HepG2 (cell line): ENCODE measurements around the gene WDR41. TPM values are rescaled to one million over a fixed set of nuclear protein-coding genes. Genes with fewer than 3 reads are reported as not detected.

Source experiments
- ATAC-seq: fragments of 200-7000 bp; cut with Tn5 transposase; 3 replicates; pipeline ENCODE4 v1.9.1; 2020; ENCODE audit warnings: mild to moderate bottlenecking, moderate library complexity
- BruUV-seq: library from RNA; stranded (reverse); fragments of 400-500 nt; replicated peaks from 2 replicates; lab custom pipeline; 2021; lab: Mats Ljungman, UMichigan
- CTCF ChIA-PET: fragments of 300-600 bp; formaldehyde crosslinking; extraction: SDS; loops from one replicate; lab custom pipeline; 2021; ENCODE audit warnings: low total read pairs, inconsistent platforms, low intra/inter-chr PET ratio; lab: Yijun Ruan, JAX
- POLR2A ChIA-PET: fragments of 350-600 bp; sonication (Branson Sonifier 250); formaldehyde crosslinking; loops from one replicate; lab custom pipeline; 2020; ENCODE audit warnings: antibody characterized with exemption, inconsistent platforms; lab: Yijun Ruan, JAX
- DNase-seq: peaks from one replicate; pipeline ENCODE4 v3.0.0-alpha.2; 2015; ENCODE audit warnings: low spot score
- FAIRE-seq: peaks from 3 replicates; lab custom pipeline; 2011; peaks lifted over from hg19 to GRCh38; lab: Jason Lieb, UNC
- H2AFZ ChIP-seq: one replicate; pipeline ENCODE4 v1.6.1; 2011; ENCODE audit warnings: low read length, inconsistent platforms
- H3K27ac ChIP-seq: fragments of 300-600 bp; 3 replicates; pipeline ENCODE4 v1.8.0; 2011; ENCODE audit warnings: mixed run types, mild to moderate bottlenecking, mixed read lengths, low read length, inconsistent platforms; ENCODE audit not compliant: insufficient read depth; ENCODE audit errors: extremely low read length
- H3K27me3 ChIP-seq, 2 experiments: fragments of 200-600 bp in 1 of 2; 2 replicates in 1 of 2; 3 replicates in 1 of 2; pipeline versions ENCODE4 v1.6.0 to v1.8.0; 2011; ENCODE audit warnings: low read length in 2 of 2, mild to moderate bottlenecking in 2 of 2, moderate library complexity in 2 of 2, inconsistent platforms in 1 of 2; ENCODE audit not compliant: insufficient read depth in 2 of 2, control insufficient read depth in 1 of 2
- H3K36me3 ChIP-seq, 2 experiments: fragments of 200-600 bp in 1 of 2; replicated peaks in 1 of 2; 2 replicates in 1 of 2; 3 replicates in 1 of 2; pipeline versions ENCODE4 v1.5.1 to v1.8.0; 2011; ENCODE audit warnings: low read length in 2 of 2, inconsistent platforms in 1 of 2; ENCODE audit not compliant: insufficient read depth in 2 of 2, control insufficient read depth in 1 of 2
- H3K4me1 ChIP-seq: 2 replicates; pipeline ENCODE4 v1.5.1; 2012; ENCODE audit warnings: low read length, inconsistent platforms; ENCODE audit not compliant: insufficient read depth
- H3K4me2 ChIP-seq: 2 replicates; pipeline ENCODE4 v1.6.0; 2011; ENCODE audit warnings: low read depth, low read length, inconsistent platforms
- H3K4me3 ChIP-seq, 3 experiments: fragments of 200-600 bp in 1 of 3; sonication (generic), shearing (Covaris generic) in 1 of 3; replicated peaks in 1 of 3; 2 replicates each; pipeline ENCODE4 v1.5.1; 2011 to 2016; ENCODE audit warnings: low read length in 3 of 3, inconsistent platforms in 2 of 3, low read depth in 2 of 3, mild to moderate bottlenecking in 2 of 3, control low read depth in 1 of 3, mixed read lengths in 1 of 3; ENCODE audit not compliant: insufficient read depth in 1 of 3
- H3K79me2 ChIP-seq: one replicate; pipeline ENCODE4 v1.6.1; 2011; ENCODE audit warnings: low read length, inconsistent platforms; ENCODE audit not compliant: insufficient read depth
- H3K9ac ChIP-seq: 2 replicates; pipeline ENCODE4 v1.6.0; 2011; ENCODE audit warnings: mild to moderate bottlenecking, low read depth, low read length, inconsistent platforms; ENCODE audit not compliant: insufficient read depth
- H3K9me3 ChIP-seq: 2 replicates; pipeline ENCODE4 v1.5.1; 2012; ENCODE audit warnings: mild to moderate bottlenecking, low read length
- H4K20me1 ChIP-seq: 2 replicates; pipeline ENCODE4 v1.6.0; 2011; ENCODE audit warnings: inconsistent platforms, mild to moderate bottlenecking, low read length, moderate library complexity; ENCODE audit not compliant: insufficient read depth
- BRCA1 ChIP-seq: sonication (generic); formaldehyde crosslinking; IDR thresholded peaks from 2 replicates; pipeline ENCODE4 v1.4.0; 2020; ENCODE audit warnings: missing genetic modification reagents
- NFIC ChIP-seq: IDR thresholded peaks from 2 replicates; pipeline ENCODE4 v1.6.1; 2012; ENCODE audit warnings: mild to moderate bottlenecking, low read length, inconsistent platforms
- SNAPC2 ChIP-seq: sonication (generic); formaldehyde crosslinking; IDR thresholded peaks from 2 replicates; pipeline ENCODE4 v1.8.1; 2022; ENCODE audit warnings: mild to moderate bottlenecking, missing genetic modification reagents
- ZNF205 ChIP-seq: IDR thresholded peaks from 2 replicates; pipeline ENCODE4 v1.6.1; 2018; ENCODE audit warnings: missing biosample characterization, missing genetic modification reagents
- WGBS: methylation state at CpG from one replicate; pipeline ENCODE4 v1.1.6; 2017; ENCODE audit warnings: low lambda C conversion rate; 5-methylcytosine and 5-hydroxymethylcytosine counted together
- in situ Hi-C: cut with HindIII; loops from 2 replicates; pipeline ENCODE4 v1.10.0; 2017; ENCODE audit warnings: low pct_unique_long_range_greater_than_20kb; ENCODE audit not compliant: extremely low pct_ligation_motif_present
- intact Hi-C: fragments of 100-400 bp; cut with micrococcal nuclease; formaldehyde crosslinking; loops from one replicate; pipeline ENCODE4 v1.10.0; 2022; ENCODE audit not compliant: unreplicated experiment
- polyA plus RNA-seq, 8 experiments: library from polyadenylated mRNA; depleted of rRNA in 3 of 8; stranded (reverse) in 7 of 8; unstranded in 1 of 8; fragments of >200 nt; fragmentation: Illumina TruSeq in 4 of 8; extraction: Trizol in 4 of 8; gene quantifications; 2 replicates each; pipeline versions ENCODE4 v1.2.1 to v1.2.3, GENCODE V29; 2011 to 2016; ENCODE audit warnings: low read depth in 4 of 8, missing spikeins in 1 of 8, mixed read lengths in 1 of 8; ENCODE audit not compliant: insufficient read depth in 1 of 8
- total RNA-seq, 5 experiments: library from RNA; depleted of rRNA; stranded (reverse); fragments of >200 nt; fragmentation: Illumina TruSeq; extraction: Trizol; gene quantifications; 2 replicates each; pipeline ENCODE4 v1.2.3, GENCODE V29; 2016; ENCODE audit warnings: low read depth in 1 of 5
- TF ChIP-seq, protein P1 (sequence below): sonication (generic); formaldehyde crosslinking; IDR thresholded peaks from 2 replicates; pipeline ENCODE4 v1.4.0; 2020; ENCODE audit warnings: missing genetic modification reagents
- TF ChIP-seq, protein P2 (sequence below): IDR thresholded peaks from 2 replicates; pipeline ENCODE4 v1.6.1; 2016; ENCODE audit warnings: missing biosample characterization, missing genetic modification reagents, low read depth
- TF ChIP-seq, protein P3 (sequence below): sonication (generic); formaldehyde crosslinking; conservative IDR thresholded peaks from 2 replicates; pipeline ENCODE4 v1.4.0; 2020; ENCODE audit warnings: missing genetic modification reagents
- TF ChIP-seq, protein P4 (sequence below): sonication (generic); formaldehyde crosslinking; IDR thresholded peaks from 2 replicates; pipeline ENCODE4 v1.9.0; 2021; ENCODE audit warnings: mild to moderate bottlenecking, missing genetic modification reagents

WDR41 gene
- total and polyA plus RNA-seq, 2 of the 13 experiments (the other 11 are each of a cell fraction or from before 2014, with no cell fraction given), result 18.9 to 39.3 TPM

- TF ChIP-seq, protein P1, sequence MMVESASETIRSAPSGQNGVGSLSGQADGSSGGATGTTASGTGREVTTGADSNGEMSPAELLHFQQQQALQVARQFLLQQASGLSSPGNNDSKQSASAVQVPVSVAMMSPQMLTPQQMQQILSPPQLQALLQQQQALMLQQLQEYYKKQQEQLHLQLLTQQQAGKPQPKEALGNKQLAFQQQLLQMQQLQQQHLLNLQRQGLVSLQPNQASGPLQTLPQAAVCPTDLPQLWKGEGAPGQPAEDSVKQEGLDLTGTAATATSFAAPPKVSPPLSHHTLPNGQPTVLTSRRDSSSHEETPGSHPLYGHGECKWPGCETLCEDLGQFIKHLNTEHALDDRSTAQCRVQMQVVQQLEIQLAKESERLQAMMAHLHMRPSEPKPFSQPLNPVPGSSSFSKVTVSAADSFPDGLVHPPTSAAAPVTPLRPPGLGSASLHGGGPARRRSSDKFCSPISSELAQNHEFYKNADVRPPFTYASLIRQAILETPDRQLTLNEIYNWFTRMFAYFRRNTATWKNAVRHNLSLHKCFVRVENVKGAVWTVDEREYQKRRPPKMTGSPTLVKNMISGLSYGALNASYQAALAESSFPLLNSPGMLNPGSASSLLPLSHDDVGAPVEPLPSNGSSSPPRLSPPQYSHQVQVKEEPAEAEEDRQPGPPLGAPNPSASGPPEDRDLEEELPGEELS, result no peak
- TF ChIP-seq, protein P2, sequence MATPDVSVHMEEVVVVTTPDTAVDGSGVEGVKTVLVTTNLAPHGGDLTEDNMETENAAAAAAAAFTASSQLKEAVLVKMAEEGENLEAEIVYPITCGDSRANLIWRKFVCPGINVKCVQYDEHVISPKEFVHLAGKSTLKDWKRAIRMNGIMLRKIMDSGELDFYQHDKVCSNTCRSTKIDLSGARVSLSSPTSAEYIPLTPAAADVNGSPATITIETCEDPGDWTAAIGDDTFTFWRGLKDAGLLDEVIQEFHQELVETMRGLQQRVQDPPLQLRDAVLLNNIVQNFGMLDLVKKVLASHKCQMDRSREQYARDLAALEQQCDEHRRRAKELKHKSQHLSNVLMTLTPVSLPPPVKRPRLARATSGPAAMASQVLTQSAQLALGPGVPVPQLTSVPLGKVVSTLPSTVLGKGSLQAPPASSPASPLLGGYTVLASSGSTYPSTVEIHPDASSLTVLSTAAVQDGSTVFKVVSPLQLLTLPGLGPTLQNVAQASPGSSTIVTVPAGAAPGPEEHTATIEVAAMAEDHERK (CRISPR knock-in tag), result no peak
- TF ChIP-seq SNAPC2 (CRISPR knock-in tag), result no peak
Observed at GRCh38 chr5:77390795-77391194, 101.3 kb downstream of the WDR41 start (continued).

DNA sequence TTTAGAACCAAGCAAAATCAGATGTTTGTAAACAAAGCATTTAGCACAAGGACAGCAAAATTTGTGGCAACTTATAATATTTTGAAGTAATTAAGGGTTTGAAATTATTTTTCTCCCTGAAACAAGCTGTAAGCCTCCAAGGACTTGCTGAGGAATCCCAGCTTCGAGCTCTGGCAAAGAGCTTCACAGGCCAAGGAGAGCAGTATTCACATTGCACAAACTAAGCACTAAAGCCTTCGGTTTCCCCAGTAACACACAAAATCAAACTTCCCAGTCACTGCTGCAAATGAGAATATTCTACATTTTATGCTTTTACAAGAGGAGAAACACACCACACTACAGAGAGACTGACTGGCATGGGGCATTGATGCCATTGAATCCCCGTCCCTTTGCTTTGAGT is 101.9 kb downstream of the WDR41 start:
- WGBS, result 50% methylated on average over 3 of the region's 3 CpGs
- intact Hi-C loops, result no loop called here
- no peak overlapping the region for H3K4me3 ChIP-seq
- DNase-seq, result no peak
- H3K27ac ChIP-seq, result no peak overlapping the region
- H2AFZ ChIP-seq, result no peak overlapping the region
- no peaks in the 10 kb centered on the region for H3K79me2 ChIP-seq
- H3K27me3 ChIP-seq, result peaks cover 0 to 3% of the 10 kb centered on the region in 2 experiments; a peak in 1 of 5 replicates
- in situ Hi-C loops, result no loop called here
- no peaks in the 10 kb centered on the region for H4K20me1 ChIP-seq
- BruUV-seq, result no TSS peak
- FAIRE-seq, result no peak
- no peaks in the 10 kb centered on the region for H3K36me3 ChIP-seq
- no peaks in the 10 kb centered on the region for H3K9me3 ChIP-seq
- TF ChIP-seq BRCA1 (CRISPR knock-in tag), result no peak
- TF ChIP-seq, protein P3, sequence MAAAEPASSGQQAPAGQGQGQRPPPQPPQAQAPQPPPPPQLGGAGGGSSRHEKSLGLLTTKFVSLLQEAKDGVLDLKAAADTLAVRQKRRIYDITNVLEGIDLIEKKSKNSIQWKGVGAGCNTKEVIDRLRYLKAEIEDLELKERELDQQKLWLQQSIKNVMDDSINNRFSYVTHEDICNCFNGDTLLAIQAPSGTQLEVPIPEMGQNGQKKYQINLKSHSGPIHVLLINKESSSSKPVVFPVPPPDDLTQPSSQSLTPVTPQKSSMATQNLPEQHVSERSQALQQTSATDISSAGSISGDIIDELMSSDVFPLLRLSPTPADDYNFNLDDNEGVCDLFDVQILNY (CRISPR knock-in tag), result no peak
- TF ChIP-seq, protein P4, sequence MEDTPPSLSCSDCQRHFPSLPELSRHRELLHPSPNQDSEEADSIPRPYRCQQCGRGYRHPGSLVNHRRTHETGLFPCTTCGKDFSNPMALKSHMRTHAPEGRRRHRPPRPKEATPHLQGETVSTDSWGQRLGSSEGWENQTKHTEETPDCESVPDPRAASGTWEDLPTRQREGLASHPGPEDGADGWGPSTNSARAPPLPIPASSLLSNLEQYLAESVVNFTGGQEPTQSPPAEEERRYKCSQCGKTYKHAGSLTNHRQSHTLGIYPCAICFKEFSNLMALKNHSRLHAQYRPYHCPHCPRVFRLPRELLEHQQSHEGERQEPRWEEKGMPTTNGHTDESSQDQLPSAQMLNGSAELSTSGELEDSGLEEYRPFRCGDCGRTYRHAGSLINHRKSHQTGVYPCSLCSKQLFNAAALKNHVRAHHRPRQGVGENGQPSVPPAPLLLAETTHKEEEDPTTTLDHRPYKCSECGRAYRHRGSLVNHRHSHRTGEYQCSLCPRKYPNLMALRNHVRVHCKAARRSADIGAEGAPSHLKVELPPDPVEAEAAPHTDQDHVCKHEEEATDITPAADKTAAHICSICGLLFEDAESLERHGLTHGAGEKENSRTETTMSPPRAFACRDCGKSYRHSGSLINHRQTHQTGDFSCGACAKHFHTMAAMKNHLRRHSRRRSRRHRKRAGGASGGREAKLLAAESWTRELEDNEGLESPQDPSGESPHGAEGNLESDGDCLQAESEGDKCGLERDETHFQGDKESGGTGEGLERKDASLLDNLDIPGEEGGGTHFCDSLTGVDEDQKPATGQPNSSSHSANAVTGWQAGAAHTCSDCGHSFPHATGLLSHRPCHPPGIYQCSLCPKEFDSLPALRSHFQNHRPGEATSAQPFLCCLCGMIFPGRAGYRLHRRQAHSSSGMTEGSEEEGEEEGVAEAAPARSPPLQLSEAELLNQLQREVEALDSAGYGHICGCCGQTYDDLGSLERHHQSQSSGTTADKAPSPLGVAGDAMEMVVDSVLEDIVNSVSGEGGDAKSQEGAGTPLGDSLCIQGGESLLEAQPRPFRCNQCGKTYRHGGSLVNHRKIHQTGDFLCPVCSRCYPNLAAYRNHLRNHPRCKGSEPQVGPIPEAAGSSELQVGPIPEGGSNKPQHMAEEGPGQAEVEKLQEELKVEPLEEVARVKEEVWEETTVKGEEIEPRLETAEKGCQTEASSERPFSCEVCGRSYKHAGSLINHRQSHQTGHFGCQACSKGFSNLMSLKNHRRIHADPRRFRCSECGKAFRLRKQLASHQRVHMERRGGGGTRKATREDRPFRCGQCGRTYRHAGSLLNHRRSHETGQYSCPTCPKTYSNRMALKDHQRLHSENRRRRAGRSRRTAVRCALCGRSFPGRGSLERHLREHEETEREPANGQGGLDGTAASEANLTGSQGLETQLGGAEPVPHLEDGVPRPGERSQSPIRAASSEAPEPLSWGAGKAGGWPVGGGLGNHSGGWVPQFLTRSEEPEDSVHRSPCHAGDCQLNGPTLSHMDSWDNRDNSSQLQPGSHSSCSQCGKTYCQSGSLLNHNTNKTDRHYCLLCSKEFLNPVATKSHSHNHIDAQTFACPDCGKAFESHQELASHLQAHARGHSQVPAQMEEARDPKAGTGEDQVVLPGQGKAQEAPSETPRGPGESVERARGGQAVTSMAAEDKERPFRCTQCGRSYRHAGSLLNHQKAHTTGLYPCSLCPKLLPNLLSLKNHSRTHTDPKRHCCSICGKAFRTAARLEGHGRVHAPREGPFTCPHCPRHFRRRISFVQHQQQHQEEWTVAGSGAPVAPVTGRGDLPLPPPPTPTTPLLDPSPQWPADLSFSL (CRISPR knock-in tag), result no peak
- no peak for TF ChIP-seq NFIC
- no peak for TF ChIP-seq ZNF205 (CRISPR knock-in tag)
- H3K4me1 ChIP-seq, result peaks cover 31% of the 10 kb centered on the region
- CTCF ChIA-PET, result no interaction called here
- no peak overlapping the region for H3K9ac ChIP-seq
- no peak overlapping the region for H3K4me2 ChIP-seq
- ATAC-seq, result no peak
- POLR2A ChIA-PET, result no interaction called here
